Endothelial cell of umbilical vein (primary cell): ENCODE data around the gene ABCC2. TPM values are rescaled to one million over a fixed set of nuclear protein-coding genes. Genes with fewer than 3 reads are reported as not detected.

Experiments used
- BruUV-seq: library from RNA; stranded (reverse); fragments of 400-500 nt; replicated peaks from 2 replicates; lab custom pipeline; 2021; lab: Mats Ljungman, UMichigan
- CTCF ChIA-PET: fragments of 300-600, 350-600 bp; sonication (Branson Sonifier 250); formaldehyde crosslinking; loops from one replicate; lab custom pipeline; 2021; ENCODE audit warnings: antibody characterized with exemption, inconsistent platforms; lab: Charles Lee
- POLR2A ChIA-PET: fragments of 300-600, 350-600 bp; sonication (Branson Sonifier 250); formaldehyde crosslinking; loops from one replicate; lab custom pipeline; 2021; ENCODE audit warnings: antibody characterized with exemption, inconsistent platforms; lab: Charles Lee
- DNase-seq: peaks from one replicate; pipeline ENCODE4 v3.0.0-alpha.2; 2011; ENCODE audit warnings: low read depth, low spot score
- FAIRE-seq: peaks from 2 replicates; lab custom pipeline; 2011; peaks lifted over from hg19 to GRCh38; lab: Jason Lieb, UNC
- H2AFZ ChIP-seq: 2 replicates; pipeline ENCODE4 v1.6.0; 2012; ENCODE audit warnings: low read depth, low read length, control low read depth, inconsistent platforms
- H3K27ac ChIP-seq: 2 replicates; pipeline ENCODE4 v1.5.1; 2011; ENCODE audit warnings: low read depth, mild to moderate bottlenecking, control low read depth, low read length, moderate library complexity; ENCODE audit not compliant: insufficient read depth
- H3K27me3 ChIP-seq, 2 experiments: 2 replicates each; pipeline versions ENCODE4 v1.6.0 to v1.6.1; 2011; ENCODE audit warnings: low read length in 2 of 2, mixed read lengths in 1 of 2; ENCODE audit not compliant: control insufficient read depth in 2 of 2, insufficient read depth in 2 of 2
- H3K36me3 ChIP-seq, 2 experiments: 2 replicates in 1 of 2; 3 replicates in 1 of 2; pipeline ENCODE4 v1.5.1; 2011; ENCODE audit warnings: low read length in 2 of 2, mild to moderate bottlenecking in 1 of 2, moderate library complexity in 1 of 2; ENCODE audit not compliant: control insufficient read depth in 2 of 2, insufficient read depth in 2 of 2; ENCODE audit errors: extremely low read depth in 1 of 2
- H3K4me1 ChIP-seq: 3 replicates; pipeline ENCODE4 v1.5.1; 2011; ENCODE audit warnings: mild to moderate bottlenecking, low read length; ENCODE audit not compliant: control insufficient read depth, insufficient read depth; ENCODE audit errors: extremely low read depth
- H3K4me2 ChIP-seq: 2 replicates; pipeline ENCODE4 v1.6.1; 2011; ENCODE audit warnings: low read length, control low read depth, mixed read lengths; ENCODE audit not compliant: insufficient read depth
- H3K4me3 ChIP-seq, 3 experiments: fragments of 200-600 bp in 1 of 3; sonication (generic), shearing (Covaris generic) in 1 of 3; replicated peaks in 1 of 3; 2 replicates each; pipeline ENCODE4 v1.5.1; 2011 to 2016; ENCODE audit warnings: control low read depth in 3 of 3, low read length in 3 of 3, mild to moderate bottlenecking in 2 of 3, inconsistent platforms in 1 of 3, low read depth in 1 of 3, moderate library complexity in 1 of 3; ENCODE audit not compliant: insufficient read depth in 1 of 3
- H3K79me2 ChIP-seq: 2 replicates; pipeline ENCODE4 v1.6.0; 2012; ENCODE audit warnings: low read length, inconsistent platforms; ENCODE audit not compliant: control insufficient read depth, insufficient read depth
- H3K9ac ChIP-seq: replicated peaks from 2 replicates; pipeline ENCODE3; 2011; ENCODE audit warnings: low read length, control low read depth; ENCODE audit not compliant: insufficient read depth; ENCODE audit errors: extremely low read depth
- H3K9me1 ChIP-seq: replicated peaks from 3 replicates; pipeline ENCODE4 v1.6.0; 2011; ENCODE audit warnings: mild to moderate bottlenecking, low read length; ENCODE audit not compliant: control insufficient read depth, insufficient read depth; ENCODE audit errors: extremely low read depth
- H3K9me3 ChIP-seq: replicated peaks from 2 replicates; pipeline ENCODE4 v1.5.1; 2012; ENCODE audit warnings: low read length, inconsistent platforms; ENCODE audit not compliant: control insufficient read depth, insufficient read depth
- H4K20me1 ChIP-seq: replicated peaks from 2 replicates; pipeline ENCODE3; 2011; ENCODE audit warnings: mild to moderate bottlenecking, low read length; ENCODE audit not compliant: control insufficient read depth, insufficient read depth; ENCODE audit errors: extremely low read depth
- EZH2 ChIP-seq: IDR thresholded peaks from 2 replicates; pipeline ENCODE4 v1.6.1; 2012; ENCODE audit warnings: borderline replicate concordance, low read depth, mild to moderate bottlenecking, moderate library complexity, low read length, inconsistent platforms; ENCODE audit not compliant: severe bottlenecking
- FOS ChIP-seq: IDR thresholded peaks from 2 replicates; pipeline ENCODE4 v1.6.1; 2011; ENCODE audit warnings: mild to moderate bottlenecking, low read length, moderate library complexity, borderline replicate concordance; ENCODE audit not compliant: insufficient read depth
- GATA2 ChIP-seq: IDR thresholded peaks from 2 replicates; pipeline ENCODE4 v1.7.0; 2011; ENCODE audit warnings: low read depth, mild to moderate bottlenecking, moderate library complexity, mixed read lengths, low read length; ENCODE audit not compliant: insufficient read length, insufficient read depth
- JUN ChIP-seq: IDR thresholded peaks from 2 replicates; pipeline ENCODE4 v1.6.1; 2011; ENCODE audit warnings: borderline replicate concordance, low read depth; ENCODE audit not compliant: insufficient read length, insufficient read depth
- MYC ChIP-seq: IDR thresholded peaks from one replicate; pipeline ENCODE4 v1.6.1; 2011; ENCODE audit warnings: mild to moderate bottlenecking, low read depth, low read length
- POLR2A ChIP-seq: IDR thresholded peaks from 2 replicates; pipeline ENCODE4 v1.6.1; 2012; ENCODE audit warnings: low read depth, mild to moderate bottlenecking, control low read depth, low read length
- POLR2AphosphoS5 ChIP-seq: IDR thresholded peaks from 2 replicates; pipeline ENCODE4 v1.6.1; 2012; ENCODE audit warnings: low read depth, mild to moderate bottlenecking, control low read depth, low read length, moderate library complexity; ENCODE audit not compliant: insufficient read depth
- dilution Hi-C: fragments of 300-500 bp; cut with MboI; formaldehyde crosslinking; loops from one replicate; pipeline ENCODE4 v1.15.0; 2019; ENCODE audit warnings: low sequenced_read_pairs; ENCODE audit not compliant: extremely low pct_ligation_motif_present
- intact Hi-C: fragments of 100-400 bp; cut with micrococcal nuclease; formaldehyde crosslinking; loops from one replicate; pipeline ENCODE4 v1.10.0; 2022
- polyA plus RNA-seq, 4 experiments: library from polyadenylated mRNA; depleted of rRNA in 3 of 4; stranded (reverse) in 3 of 4; unstranded in 1 of 4; fragments of >200 nt; gene quantifications; 2 replicates each; pipeline versions ENCODE4 v1.2.1 to v1.2.3, GENCODE V29; 2011 to 2012; ENCODE audit warnings: missing spikeins in 1 of 4
- total RNA-seq: library from RNA; stranded (reverse); gene quantifications from 2 replicates; pipeline ENCODE4 v1.2.3, GENCODE V29; 2021
- TF ChIP-seq, protein P1 (sequence below), 2 donors: IDR thresholded peaks; 1 replicate in 1 of 2; 2 replicates in 1 of 2; pipeline ENCODE4 v1.5.1; 2011; ENCODE audit warnings: low read length in 2 of 2, mild to moderate bottlenecking in 2 of 2, moderate library complexity in 2 of 2, control low read depth in 1 of 2, inconsistent platforms in 1 of 2, low read depth in 1 of 2; ENCODE audit not compliant: insufficient read depth in 1 of 2; ENCODE audit errors: extremely low read depth in 1 of 2
- TF ChIP-seq, protein P2 (sequence below): IDR thresholded peaks from 2 replicates; pipeline ENCODE4 v1.6.1; 2011; ENCODE audit not compliant: insufficient read depth, insufficient read length

ABCC2 gene
- total and polyA plus RNA-seq, 2 donors (not counting 3 experiments of a cell fraction or from before 2014, with no cell fraction given) = 1.5 to 3.3 TPM

DNA sequence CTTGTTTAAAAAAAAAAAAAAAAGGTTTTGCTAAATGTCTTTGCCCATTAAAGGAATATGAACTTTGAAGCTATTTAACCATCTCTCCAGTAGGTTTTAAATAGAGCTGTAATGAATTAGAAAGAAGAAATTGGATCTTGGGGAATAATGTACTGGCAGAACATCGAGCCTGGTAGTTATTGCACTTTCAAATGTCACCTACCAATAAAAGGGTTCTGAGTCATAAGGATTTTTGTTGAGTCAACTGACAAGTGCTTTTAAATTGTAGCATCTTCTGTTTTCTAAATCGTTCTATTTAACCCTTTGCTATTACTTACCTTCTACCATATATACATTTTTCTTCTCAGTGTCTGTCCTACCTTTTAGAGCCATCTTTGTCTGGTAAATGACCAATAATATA is 39.7 kb upstream of the ABCC2 start:
- H3K4me2 ChIP-seq = no peak overlapping the region
- H3K27ac ChIP-seq = no peak overlapping the region
- dilution Hi-C loops = no loop called here
- H3K9me3 ChIP-seq = no peaks in the 10 kb centered on the region
- no peaks in the 10 kb centered on the region for H4K20me1 ChIP-seq
- H2AFZ ChIP-seq = no peak overlapping the region
- H3K4me1 ChIP-seq = no peaks in the 10 kb centered on the region
- no peak for FAIRE-seq
- peaks cover 4% of the 10 kb centered on the region for H3K79me2 ChIP-seq
- no TSS peak for BruUV-seq
- POLR2A ChIA-PET = no interaction called here
- DNase-seq = no peak
- intact Hi-C loops = no loop called here
- H3K9ac ChIP-seq = no peak overlapping the region
- H3K4me3 ChIP-seq = no peak overlapping the region
- TF ChIP-seq FOS = no peak
- TF ChIP-seq POLR2A = no peak
- no peak for TF ChIP-seq EZH2
- TF ChIP-seq, protein P1, sequence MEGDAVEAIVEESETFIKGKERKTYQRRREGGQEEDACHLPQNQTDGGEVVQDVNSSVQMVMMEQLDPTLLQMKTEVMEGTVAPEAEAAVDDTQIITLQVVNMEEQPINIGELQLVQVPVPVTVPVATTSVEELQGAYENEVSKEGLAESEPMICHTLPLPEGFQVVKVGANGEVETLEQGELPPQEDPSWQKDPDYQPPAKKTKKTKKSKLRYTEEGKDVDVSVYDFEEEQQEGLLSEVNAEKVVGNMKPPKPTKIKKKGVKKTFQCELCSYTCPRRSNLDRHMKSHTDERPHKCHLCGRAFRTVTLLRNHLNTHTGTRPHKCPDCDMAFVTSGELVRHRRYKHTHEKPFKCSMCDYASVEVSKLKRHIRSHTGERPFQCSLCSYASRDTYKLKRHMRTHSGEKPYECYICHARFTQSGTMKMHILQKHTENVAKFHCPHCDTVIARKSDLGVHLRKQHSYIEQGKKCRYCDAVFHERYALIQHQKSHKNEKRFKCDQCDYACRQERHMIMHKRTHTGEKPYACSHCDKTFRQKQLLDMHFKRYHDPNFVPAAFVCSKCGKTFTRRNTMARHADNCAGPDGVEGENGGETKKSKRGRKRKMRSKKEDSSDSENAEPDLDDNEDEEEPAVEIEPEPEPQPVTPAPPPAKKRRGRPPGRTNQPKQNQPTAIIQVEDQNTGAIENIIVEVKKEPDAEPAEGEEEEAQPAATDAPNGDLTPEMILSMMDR (IDR thresholded peaks at IDR 0.05; ENCODE audit: extremely low read depth in 1 of 2, insufficient read depth in 1 of 2, low read depth in 1 of 2, low read length in 2 of 2) = no peak
- no peak for TF ChIP-seq POLR2AphosphoS5
- no peak for TF ChIP-seq GATA2
- no peak for TF ChIP-seq MYC
- TF ChIP-seq JUN = no peak
- TF ChIP-seq, protein P2, sequence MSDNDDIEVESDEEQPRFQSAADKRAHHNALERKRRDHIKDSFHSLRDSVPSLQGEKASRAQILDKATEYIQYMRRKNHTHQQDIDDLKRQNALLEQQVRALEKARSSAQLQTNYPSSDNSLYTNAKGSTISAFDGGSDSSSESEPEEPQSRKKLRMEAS = no peak
- no peaks in the 10 kb centered on the region for H3K27me3 ChIP-seq
- CTCF ChIA-PET = interaction anchor here (0.6 to 1.9 kb wide), 2 partner anchors 10 to 104 kb away, joined by 3 to 4 read pairs; partner anchors contain the start of genes COX15 and CUTC
- H3K9me1 ChIP-seq = no peaks in the 10 kb centered on the region
- peaks cover 12% of the 10 kb centered on the region in 2 experiments for H3K36me3 ChIP-seq
